HepG2 (cell line): Measurements from ENCODE around the gene EVI5. TPM values are rescaled to one million over a fixed set of nuclear protein-coding genes. Genes with fewer than 3 reads are reported as not detected.

Experiments used
- ARNT2 ChIP-seq: sonication (generic); formaldehyde crosslinking; IDR thresholded peaks from 2 replicates; pipeline ENCODE4 v1.8.0; 2022; ENCODE audit warnings: mild to moderate bottlenecking, low read depth, missing genetic modification reagents, moderate library complexity
- ATM ChIP-seq: fragments of 450-650 bp; IDR thresholded peaks from 2 replicates; pipeline ENCODE4 v1.7.1; 2017; ENCODE audit warnings: mild to moderate bottlenecking, borderline replicate concordance
- CEBPG ChIP-seq: IDR thresholded peaks from 2 replicates; pipeline ENCODE4 v1.6.1; 2016
- DRAP1 ChIP-seq: IDR thresholded peaks from 2 replicates; pipeline ENCODE4 v1.6.1; 2016; ENCODE audit warnings: missing genetic modification reagents, missing compliant biosample characterization
- EHMT2 ChIP-seq: fragments of 200-600 bp; sonication (generic); IDR thresholded peaks from 2 replicates; pipeline ENCODE4 v1.7.0; 2017; ENCODE audit warnings: antibody characterized with exemption, low read depth, low read length, borderline replicate concordance
- GLMP ChIP-seq: sonication (generic); formaldehyde crosslinking; IDR thresholded peaks from 2 replicates; pipeline ENCODE4 v1.9.0; 2021; ENCODE audit warnings: missing genetic modification reagents, mild to moderate bottlenecking, borderline replicate concordance
- MBD4 ChIP-seq: IDR thresholded peaks from 2 replicates; pipeline ENCODE4 v1.6.1; 2012; ENCODE audit warnings: low read length, inconsistent platforms, borderline replicate concordance
- MIER3 ChIP-seq: IDR thresholded peaks from 2 replicates; pipeline ENCODE4 v1.6.1; 2016; ENCODE audit warnings: missing compliant biosample characterization, borderline replicate concordance
- PATZ1 ChIP-seq: sonication (generic); formaldehyde crosslinking; IDR thresholded peaks from 2 replicates; pipeline ENCODE4 v1.4.0; 2020; ENCODE audit warnings: missing genetic modification reagents
- POLR2A ChIP-seq, 2 experiments: IDR thresholded peaks; 2 replicates each; pipeline ENCODE4 v1.6.1; 2011; ENCODE audit warnings: low read depth in 2 of 2, low read length in 2 of 2, mild to moderate bottlenecking in 1 of 2, moderate library complexity in 1 of 2; ENCODE audit not compliant: insufficient read depth in 1 of 2
- PRPF4 ChIP-seq: fragments of 200-400 bp; formaldehyde crosslinking; IDR thresholded peaks from 2 replicates; pipeline ENCODE4 v1.6.1; 2016; ENCODE audit warnings: low read length, low read depth; ENCODE audit not compliant: poor library complexity, severe bottlenecking
- SUZ12 ChIP-seq: fragments of 150-350 bp; IDR thresholded peaks from 2 replicates; pipeline ENCODE4 v1.6.1; 2014; ENCODE audit warnings: low read depth, low read length
- U2AF1 ChIP-seq: fragments of 200-400 bp; formaldehyde crosslinking; optimal IDR thresholded peaks from 2 replicates; pipeline ENCODE3; 2017; ENCODE audit warnings: mild to moderate bottlenecking, low read depth, low read length
- U2AF2 ChIP-seq: fragments of 200-400 bp; formaldehyde crosslinking; IDR thresholded peaks from 2 replicates; pipeline ENCODE4 v1.6.1; 2017; ENCODE audit warnings: low read depth, mild to moderate bottlenecking, low read length
- ZNF224 ChIP-seq: sonication (generic); formaldehyde crosslinking; IDR thresholded peaks from 2 replicates; pipeline ENCODE4 v1.5.0; 2020; ENCODE audit warnings: mild to moderate bottlenecking, missing genetic modification reagents
- ZNF317 ChIP-seq: sonication (generic); formaldehyde crosslinking; IDR thresholded peaks from 2 replicates; pipeline ENCODE4 v1.5.0; 2020; ENCODE audit warnings: mild to moderate bottlenecking, missing genetic modification reagents
- ZNF432 ChIP-seq: sonication (generic); formaldehyde crosslinking; IDR thresholded peaks from 2 replicates; pipeline ENCODE4 v1.5.0; 2020; ENCODE audit warnings: missing genetic modification reagents, mild to moderate bottlenecking, borderline replicate concordance
- ZNF441 ChIP-seq: sonication (generic); formaldehyde crosslinking; IDR thresholded peaks from 2 replicates; pipeline ENCODE4 v1.7.0; 2021; ENCODE audit warnings: missing genetic modification reagents, borderline replicate concordance
- ZNF577 ChIP-seq: sonication (generic); formaldehyde crosslinking; IDR thresholded peaks from 2 replicates; pipeline ENCODE4 v1.4.0; 2020; ENCODE audit warnings: mild to moderate bottlenecking, low read depth, missing genetic modification reagents, borderline replicate concordance
- ZNF629 ChIP-seq: sonication (generic); formaldehyde crosslinking; conservative IDR thresholded peaks from 2 replicates; pipeline ENCODE4 v1.5.0; 2020; ENCODE audit warnings: missing genetic modification reagents
- ZNF772 ChIP-seq: sonication (generic); formaldehyde crosslinking; IDR thresholded peaks from 2 replicates; pipeline ENCODE4 v1.5.0; 2020; ENCODE audit warnings: mild to moderate bottlenecking, missing genetic modification reagents
- ZNF788 ChIP-seq: sonication (generic); formaldehyde crosslinking; IDR thresholded peaks from 2 replicates; pipeline ENCODE4 v1.5.0; 2020; ENCODE audit warnings: mild to moderate bottlenecking, missing genetic modification reagents, borderline replicate concordance
- polyA plus RNA-seq, 8 experiments: library from polyadenylated mRNA; depleted of rRNA in 3 of 8; stranded (reverse) in 7 of 8; unstranded in 1 of 8; fragments of >200 nt; fragmentation: Illumina TruSeq in 4 of 8; extraction: Trizol in 4 of 8; gene quantifications; 2 replicates each; pipeline versions ENCODE4 v1.2.1 to v1.2.3, GENCODE V29; 2011 to 2016; ENCODE audit warnings: low read depth in 4 of 8, missing spikeins in 1 of 8, mixed read lengths in 1 of 8; ENCODE audit not compliant: insufficient read depth in 1 of 8
- total RNA-seq, 5 experiments: library from RNA; depleted of rRNA; stranded (reverse); fragments of >200 nt; fragmentation: Illumina TruSeq; extraction: Trizol; gene quantifications; 2 replicates each; pipeline ENCODE4 v1.2.3, GENCODE V29; 2016; ENCODE audit warnings: low read depth in 1 of 5
- TF ChIP-seq, protein P1 (sequence below): sonication (generic); formaldehyde crosslinking; IDR thresholded peaks from 2 replicates; pipeline ENCODE4 v1.8.0; 2022; ENCODE audit warnings: mild to moderate bottlenecking, missing genetic modification reagents, moderate library complexity
- TF ChIP-seq, protein P2 (sequence below): sonication (generic); formaldehyde crosslinking; IDR thresholded peaks from 2 replicates; pipeline ENCODE4 v1.4.0; 2020; ENCODE audit warnings: missing genetic modification reagents

The EVI5 gene
- total and polyA plus RNA-seq, 2 of the 13 experiments (the other 11 are each of a cell fraction or from before 2014, with no cell fraction given) = 4.0 to 12.6 TPM

- TF ChIP-seq U2AF1 (no peak), ZNF788 (CRISPR knock-in tag) (peak; percentile 75), ZNF224 (CRISPR knock-in tag) (peak; percentile 94; the same call in 1 of the 2 replicates), POLR2A (IDR thresholded peaks at IDR 0.05; ENCODE audit: insufficient read depth in 1 of 2, low read depth in 2 of 2, low read length in 2 of 2) (peak; percentile 74 to 78), CEBPG (peak; percentile 28; the same call in 1 of the 2 replicates), U2AF2 (no peak), MBD4 (no peak), EHMT2 (no peak; the same call in 1 of the 2 replicates), GLMP (CRISPR knock-in tag) (no peak), PATZ1 (peak; percentile 59), DRAP1 (CRISPR knock-in tag) (peak; percentile 82), ZNF629 (CRISPR knock-in tag) (peak; percentile 55), PRPF4 (no peak), SUZ12 (no peak), ZNF432 (CRISPR knock-in tag) (no peak), ATM (no peak), ZNF441 (peak; percentile 95), MIER3 (CRISPR knock-in tag) (peak; percentile 5; the same call in 1 of the 2 replicates), ARNT2 (CRISPR knock-in tag) (peak; percentile 98), ZNF577 (0 out of 2 replicates have a peak, but pooled peaks have one; percentile 92), ZNF317 (CRISPR knock-in tag) (peak; percentile 90), ZNF772 (CRISPR knock-in tag) (peak; percentile 92)
- TF ChIP-seq, protein P1, sequence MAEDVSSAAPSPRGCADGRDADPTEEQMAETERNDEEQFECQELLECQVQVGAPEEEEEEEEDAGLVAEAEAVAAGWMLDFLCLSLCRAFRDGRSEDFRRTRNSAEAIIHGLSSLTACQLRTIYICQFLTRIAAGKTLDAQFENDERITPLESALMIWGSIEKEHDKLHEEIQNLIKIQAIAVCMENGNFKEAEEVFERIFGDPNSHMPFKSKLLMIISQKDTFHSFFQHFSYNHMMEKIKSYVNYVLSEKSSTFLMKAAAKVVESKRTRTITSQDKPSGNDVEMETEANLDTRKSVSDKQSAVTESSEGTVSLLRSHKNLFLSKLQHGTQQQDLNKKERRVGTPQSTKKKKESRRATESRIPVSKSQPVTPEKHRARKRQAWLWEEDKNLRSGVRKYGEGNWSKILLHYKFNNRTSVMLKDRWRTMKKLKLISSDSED = peak; percentile 94
- TF ChIP-seq, protein P2, sequence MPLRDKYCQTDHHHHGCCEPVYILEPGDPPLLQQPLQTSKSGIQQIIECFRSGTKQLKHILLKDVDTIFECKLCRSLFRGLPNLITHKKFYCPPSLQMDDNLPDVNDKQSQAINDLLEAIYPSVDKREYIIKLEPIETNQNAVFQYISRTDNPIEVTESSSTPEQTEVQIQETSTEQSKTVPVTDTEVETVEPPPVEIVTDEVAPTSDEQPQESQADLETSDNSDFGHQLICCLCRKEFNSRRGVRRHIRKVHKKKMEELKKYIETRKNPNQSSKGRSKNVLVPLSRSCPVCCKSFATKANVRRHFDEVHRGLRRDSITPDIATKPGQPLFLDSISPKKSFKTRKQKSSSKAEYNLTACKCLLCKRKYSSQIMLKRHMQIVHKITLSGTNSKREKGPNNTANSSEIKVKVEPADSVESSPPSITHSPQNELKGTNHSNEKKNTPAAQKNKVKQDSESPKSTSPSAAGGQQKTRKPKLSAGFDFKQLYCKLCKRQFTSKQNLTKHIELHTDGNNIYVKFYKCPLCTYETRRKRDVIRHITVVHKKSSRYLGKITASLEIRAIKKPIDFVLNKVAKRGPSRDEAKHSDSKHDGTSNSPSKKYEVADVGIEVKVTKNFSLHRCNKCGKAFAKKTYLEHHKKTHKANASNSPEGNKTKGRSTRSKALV (CRISPR knock-in tag) = peak; percentile 97
Observed at GRCh38 chr1:92784639-92785500, at the start of gene EVI5 (continued).
